Measurements from ENCODE around the gene ID2.

- TF ChIP-seq CTCF (IDR thresholded peaks at IDR 0.05) = no peak
- TF ChIP-seq ZFX (IDR thresholded peaks at IDR 0.05; ENCODE audit: borderline replicate concordance) = no peak
Observed at GRCh38 chr2:8701681-8702379, 20.0 kb downstream of the ID2 start.

Measured in 22Rv1 (cell line).